ENCODE measurements around the gene CIB4.

The CIB4 gene

DNA sequence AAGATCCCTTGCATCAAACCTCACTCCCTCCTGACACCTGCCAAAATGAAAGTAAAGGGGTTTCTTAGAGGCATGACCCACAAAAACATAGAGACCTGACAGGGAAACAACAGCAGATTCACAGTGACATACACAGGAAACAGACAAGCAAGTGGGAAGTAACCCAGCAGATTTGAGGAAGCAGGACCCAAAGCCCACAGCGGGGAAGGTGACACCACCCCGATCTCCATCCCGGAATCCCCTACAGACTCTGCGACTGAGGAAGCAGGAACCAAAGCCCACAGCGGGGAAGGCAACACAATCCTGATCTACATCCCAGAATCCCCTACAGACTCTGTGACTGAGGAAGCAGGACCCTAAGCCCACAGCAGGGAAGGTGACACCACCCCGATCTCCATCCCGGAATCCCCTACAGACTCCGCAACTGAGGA is 21.6 kb downstream of the CIB4 start:
- DNase-seq = peak; percentile 47 to 52

- DNase-seq = no peak
Observed at GRCh38 chr2:26619096-26619495, 22.1 kb downstream of the CIB4 start.

DNA sequence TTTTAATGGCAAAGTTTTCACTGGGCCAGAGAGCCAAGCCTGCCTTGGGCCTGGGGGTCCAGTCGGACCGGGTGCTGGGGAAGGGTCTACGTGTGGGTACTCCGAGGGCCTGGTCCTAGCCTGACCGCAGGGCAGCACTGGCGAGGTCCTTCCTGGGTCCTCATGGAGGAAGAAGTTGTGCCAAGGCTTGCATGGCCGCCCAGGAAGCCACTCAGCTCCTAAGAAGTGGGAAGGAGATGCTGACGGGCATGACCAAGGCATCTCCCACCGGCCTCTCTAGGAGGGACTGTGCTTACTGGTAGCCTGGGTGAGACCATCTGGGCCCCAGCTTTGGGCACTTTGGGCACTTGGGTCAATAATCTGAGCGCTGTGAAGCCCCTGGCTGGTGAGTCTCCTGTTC is 22.6 kb downstream of the CIB4 start:
- DNase-seq = no peak

DNA sequence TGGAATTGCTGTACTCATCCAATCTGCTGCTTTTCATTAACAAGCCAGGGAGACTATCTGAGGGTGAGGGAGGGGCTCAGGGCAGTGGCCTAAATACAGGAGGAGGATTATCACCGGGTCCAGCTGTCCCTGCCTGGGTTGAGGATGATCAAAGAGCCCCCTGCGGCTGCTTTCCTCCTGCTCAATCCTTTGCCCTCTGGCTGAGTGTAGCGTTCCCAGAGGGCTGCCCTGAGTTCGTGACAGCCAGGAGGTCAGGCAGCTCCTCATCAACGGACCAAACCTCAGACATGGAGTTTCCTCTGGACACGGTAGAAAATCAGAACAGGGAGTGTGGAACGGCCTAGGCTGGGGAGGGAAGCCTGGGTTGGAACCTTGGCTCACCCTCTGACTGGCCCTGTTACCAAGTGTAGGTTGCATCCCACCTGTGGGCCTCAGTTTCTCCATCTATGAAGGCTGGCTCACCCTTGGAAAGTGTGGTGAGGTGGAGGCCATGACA is 23.5 kb downstream of the CIB4 start:
- DNase-seq = no peak

GRCh38 chr2:26616706-26617587 is 24.2 kb downstream of the CIB4 start:
- no peak for DNase-seq

DNA sequence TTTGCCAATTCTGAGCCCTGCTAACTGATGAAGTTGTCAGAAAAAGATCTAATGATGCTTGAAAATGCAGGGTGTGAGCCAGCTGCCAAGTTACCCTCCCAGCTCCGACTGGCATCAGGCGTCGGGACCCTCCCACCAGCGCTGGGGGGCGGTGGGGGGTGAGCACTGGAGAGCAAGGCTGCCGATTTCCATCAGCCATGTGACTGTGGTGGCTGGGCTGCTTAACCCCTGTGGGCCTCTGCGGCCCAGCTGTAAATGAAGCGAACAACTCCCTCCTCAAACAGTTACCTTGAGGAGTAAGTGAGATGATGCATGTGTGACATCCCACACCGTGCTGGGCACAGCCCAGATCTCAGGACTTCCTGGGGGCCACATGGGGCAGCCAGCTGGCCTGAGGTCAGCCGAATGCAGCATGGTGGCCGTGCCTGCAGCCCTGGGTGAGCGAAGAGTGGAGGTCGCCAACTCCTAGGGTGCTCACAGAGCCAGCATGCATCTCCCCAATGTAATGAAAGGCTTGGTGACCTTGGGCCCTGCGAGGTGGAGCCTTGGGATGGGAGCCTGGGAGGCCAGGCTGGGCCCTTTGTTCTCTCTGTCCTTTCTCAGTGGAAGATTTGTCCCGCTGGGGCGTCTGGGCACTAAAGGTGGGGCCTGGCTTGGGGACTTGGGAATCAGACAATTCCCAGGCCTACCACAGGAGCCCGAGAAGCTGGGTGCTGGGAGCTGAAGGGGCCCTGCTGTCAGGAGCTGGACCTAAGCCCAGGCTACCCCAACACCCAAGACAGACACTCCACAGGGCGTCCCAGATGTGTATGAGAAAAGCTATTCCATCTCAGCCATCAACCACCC is 25.1 kb downstream of the CIB4 start:
- no peak for DNase-seq

DNA sequence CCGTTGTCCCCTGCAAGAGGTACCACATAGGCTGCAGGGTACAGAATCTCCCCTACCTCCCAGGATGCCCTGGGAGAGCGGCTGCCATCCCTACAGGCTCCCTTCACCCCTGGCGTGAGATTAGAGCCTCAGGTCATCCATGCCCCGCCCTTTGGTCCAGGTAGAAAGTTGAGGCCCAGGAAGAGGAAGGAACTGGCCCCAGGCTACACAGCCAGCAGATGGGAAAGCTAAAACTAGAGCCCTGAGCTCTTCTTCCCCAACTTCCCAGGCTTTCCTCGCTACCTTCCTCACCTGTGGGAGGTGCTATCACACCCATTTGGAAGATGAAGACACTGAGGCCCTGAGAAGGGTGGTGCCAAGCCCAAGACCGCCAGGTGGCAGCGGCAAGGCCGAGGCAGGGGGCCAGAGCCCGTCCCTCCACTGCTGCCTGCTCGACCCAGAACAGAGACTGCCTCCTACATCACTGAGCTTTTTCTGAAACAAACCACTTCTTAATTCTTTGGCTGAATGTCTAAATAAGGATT is 25.8 kb downstream of the CIB4 start:
- DNase-seq = no peak

GRCh38 chr2:26614216-26615138 is 26.7 kb downstream of the CIB4 start:
- DNase-seq = no peak

DNA sequence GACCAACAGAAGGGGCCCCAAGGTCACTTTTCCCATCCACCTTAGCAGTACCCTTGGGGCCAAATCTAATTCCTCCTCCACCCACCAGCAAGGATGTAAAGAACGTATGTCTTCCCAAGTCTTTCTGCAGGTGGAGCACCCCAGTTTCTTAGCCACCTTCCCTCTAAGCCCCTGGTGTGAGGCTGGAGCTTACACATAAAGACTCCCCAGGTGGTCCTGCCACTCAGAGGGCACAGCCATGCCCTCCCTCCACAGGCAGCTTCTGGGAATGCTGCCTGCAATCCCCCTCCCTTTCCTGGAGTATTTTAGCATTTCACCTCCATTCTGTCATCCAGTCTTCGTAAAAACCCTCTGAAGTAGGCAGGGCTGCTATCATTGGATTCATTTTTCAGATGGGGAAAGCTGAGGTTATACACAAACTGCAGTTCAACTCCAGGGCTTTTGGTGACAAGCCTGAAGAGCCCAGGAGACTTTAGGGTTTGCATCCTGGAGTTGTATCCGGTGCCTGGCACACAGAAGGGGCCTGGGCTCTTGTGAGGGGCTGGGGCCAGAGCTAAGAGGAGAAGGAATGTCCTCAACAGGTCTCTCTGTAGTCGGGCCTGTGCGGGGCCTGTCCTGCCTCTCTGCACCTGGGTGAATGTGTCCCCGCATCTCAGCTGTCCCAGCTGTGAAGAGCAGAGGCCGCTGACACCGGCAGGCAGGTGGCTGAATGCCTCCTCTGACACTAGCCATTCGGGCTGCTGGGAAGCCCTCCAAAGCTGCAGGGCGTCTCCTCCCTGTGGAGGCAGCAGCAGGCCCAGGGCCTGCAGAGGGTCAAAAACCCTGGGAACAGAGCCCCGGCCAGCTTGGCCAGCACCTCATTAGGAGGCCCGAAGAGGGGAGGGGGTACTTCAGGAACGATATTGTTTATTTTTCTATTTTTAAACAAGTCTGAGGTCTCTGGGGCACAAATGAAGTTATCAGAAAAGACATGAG is 27.6 kb downstream of the CIB4 start:
- no peak for DNase-seq

- peak in 1 of 2 donors; percentile 15 for DNase-seq
Observed at GRCh38 chr2:26612522-26613240, 28.5 kb downstream of the CIB4 start.

- no peak for DNase-seq
Observed at GRCh38 chr2:26612034-26612433, 29.1 kb downstream of the CIB4 start.

- DNase-seq = no peak
Observed at GRCh38 chr2:26610504-26611335, 30.4 kb downstream of the CIB4 start.

GRCh38 chr2:26609839-26610277 is 31.3 kb downstream of the CIB4 start:
- no peak for DNase-seq

- no peak for DNase-seq
Observed at GRCh38 chr2:26609205-26609631, 31.9 kb downstream of the CIB4 start.

DNA sequence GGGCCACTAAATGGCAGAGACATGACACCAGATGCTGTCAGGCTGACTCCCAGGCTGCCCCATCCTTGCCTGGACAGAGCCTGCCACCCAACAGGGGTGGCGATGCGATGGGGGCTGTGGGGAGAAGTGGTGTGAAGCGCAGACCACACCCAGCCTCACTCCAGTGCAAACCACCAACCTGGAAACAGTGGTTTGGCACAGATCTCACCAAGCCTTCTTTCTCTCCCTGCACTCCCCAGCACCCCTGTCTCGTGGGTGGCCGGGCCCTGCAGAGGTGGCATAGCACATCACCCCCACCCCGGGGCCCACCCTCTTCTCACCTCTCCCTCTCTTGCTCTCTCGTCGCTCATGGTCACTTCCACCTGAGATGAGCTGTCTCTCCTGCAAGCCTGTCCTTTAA is 32.6 kb downstream of the CIB4 start:
- no peak for DNase-seq

GRCh38 chr2:26607698-26608097 is 33.5 kb downstream of the CIB4 start:
- DNase-seq = no peak

GRCh38 chr2:26606847-26607190 is 34.3 kb downstream of the CIB4 start:
- DNase-seq = no peak

DNA sequence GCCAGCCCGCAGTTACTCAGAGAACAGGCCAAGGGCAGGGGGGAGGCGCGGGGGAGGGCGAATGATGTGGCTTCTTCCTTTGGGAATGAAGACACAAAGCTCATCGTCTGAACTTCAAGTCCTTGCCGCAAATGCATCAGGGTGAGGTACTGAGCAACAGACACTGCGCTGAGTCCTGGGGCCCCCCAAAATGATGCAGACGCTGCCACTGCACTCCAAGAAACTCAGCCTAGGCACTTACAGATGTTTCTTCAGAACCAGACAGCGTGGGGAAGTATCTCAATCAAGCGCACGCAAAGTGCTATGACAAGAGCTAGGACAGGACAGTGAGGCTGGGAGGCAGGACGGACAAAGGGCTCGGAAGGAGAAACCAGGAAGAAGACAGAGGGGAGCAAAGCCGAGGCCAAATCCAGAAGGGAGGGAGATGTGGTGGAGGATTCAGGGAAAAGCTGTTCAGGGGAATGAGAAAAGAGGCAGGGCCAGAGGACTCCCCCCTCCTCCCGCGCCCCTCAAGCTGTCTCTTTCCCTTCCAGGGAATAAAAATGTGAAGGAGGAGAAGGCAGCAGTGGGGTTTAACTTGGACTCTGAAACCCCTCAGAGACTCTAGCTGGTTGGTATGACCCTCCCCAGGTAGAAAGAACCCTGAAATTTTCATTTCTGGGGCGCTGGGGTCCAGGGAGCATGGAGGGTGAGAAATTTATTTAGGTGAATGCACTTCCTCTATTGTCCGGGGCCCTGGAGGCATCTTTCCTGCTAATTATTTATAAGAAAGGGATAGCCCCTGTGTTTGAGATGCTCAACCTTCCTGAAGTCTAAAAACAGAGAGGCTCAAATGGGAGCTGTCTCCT is 34.9 kb downstream of the CIB4 start:
- DNase-seq = no peak
